ENCODE measurements around the gene MEF2D.

DNA sequence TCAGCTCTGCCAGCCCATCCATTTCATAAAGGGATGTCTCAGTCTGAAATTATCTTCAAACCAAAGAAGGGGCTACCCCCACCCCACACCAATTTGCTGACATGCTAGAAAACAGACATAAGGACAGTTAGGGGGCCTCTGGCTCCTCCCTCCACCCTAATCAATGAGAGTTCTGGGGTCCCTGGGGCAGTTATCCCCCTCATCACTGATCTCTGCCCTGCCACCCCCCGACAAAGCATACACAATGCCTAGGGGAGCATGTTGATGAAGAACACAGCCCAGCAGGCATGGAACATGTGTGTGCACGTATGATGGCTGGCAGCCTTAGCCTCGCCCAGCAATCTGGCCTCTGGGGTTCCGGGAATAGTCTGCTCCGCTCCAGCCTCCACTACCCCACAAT lies 72.6 kb downstream of the MEF2D start:
- TF ChIP-seq, protein P1, sequence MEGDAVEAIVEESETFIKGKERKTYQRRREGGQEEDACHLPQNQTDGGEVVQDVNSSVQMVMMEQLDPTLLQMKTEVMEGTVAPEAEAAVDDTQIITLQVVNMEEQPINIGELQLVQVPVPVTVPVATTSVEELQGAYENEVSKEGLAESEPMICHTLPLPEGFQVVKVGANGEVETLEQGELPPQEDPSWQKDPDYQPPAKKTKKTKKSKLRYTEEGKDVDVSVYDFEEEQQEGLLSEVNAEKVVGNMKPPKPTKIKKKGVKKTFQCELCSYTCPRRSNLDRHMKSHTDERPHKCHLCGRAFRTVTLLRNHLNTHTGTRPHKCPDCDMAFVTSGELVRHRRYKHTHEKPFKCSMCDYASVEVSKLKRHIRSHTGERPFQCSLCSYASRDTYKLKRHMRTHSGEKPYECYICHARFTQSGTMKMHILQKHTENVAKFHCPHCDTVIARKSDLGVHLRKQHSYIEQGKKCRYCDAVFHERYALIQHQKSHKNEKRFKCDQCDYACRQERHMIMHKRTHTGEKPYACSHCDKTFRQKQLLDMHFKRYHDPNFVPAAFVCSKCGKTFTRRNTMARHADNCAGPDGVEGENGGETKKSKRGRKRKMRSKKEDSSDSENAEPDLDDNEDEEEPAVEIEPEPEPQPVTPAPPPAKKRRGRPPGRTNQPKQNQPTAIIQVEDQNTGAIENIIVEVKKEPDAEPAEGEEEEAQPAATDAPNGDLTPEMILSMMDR (conservative IDR thresholded peaks at IDR 0.05; ENCODE audit: low read length), result no peak
- no peak for TF ChIP-seq EZH2phosphoT487 (IDR thresholded peaks at IDR 0.05; ENCODE audit: borderline replicate concordance)
